ENCODE measurements around the gene TOR1A. TPM values are rescaled to one million over a fixed set of nuclear protein-coding genes. Genes with fewer than 3 reads are reported as not detected.
"Not testable (repeated sequence)": the region's sequence is repeated elsewhere in the genome, so short reads cannot be mapped to it uniquely, and the experiment has no call there.

TOR1A gene
- total RNA-seq, 5 donors from 2014 or later (not counting 1 experiment from before 2014, with no cell fraction given) = 16.6 to 39.3 (median 34.1) TPM

DNA sequence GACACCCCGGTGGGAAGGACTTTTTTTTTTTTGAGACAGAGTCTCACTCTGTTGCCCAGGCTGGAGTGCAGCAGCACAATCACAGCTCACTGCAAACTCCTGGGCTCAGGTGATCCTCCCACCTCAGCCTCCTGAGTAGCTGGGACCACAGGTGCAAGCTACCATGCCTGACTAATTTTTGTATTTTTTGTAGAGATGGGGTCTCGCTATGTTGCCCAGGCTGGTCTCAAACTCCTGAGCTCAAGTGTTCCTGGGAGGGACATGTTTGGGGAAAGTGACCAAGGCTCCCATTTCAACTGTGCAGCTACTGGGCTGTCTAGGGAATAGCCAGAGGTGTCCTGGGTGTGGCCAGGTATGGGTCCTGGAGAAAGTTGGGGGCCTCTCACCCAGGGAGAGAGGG is 27.9 kb downstream of the TOR1A start:
- H3K4me3 Mint-ChIP-seq; H3K36me3 ChIP-seq (ENCODE audit: control insufficient read depth in 2 of 2, extremely low read depth in 1 of 2, insufficient read depth in 1 of 2, low read length in 1 of 2); ATAC-seq (replicated peaks in 1 of 4); POLR2A ChIA-PET; H3K9me3 Mint-ChIP-seq; H3K27me3 Mint-ChIP-seq; H3K27me3 ChIP-seq (replicated peaks in 1 of 2; ENCODE audit: control insufficient read depth in 2 of 2, extremely low read depth in 1 of 2, insufficient read depth in 2 of 2, low read length in 1 of 2); H3K4me1 Mint-ChIP-seq; DNase-seq; H3K4me3 ChIP-seq (ENCODE audit: control insufficient read depth in 1 of 2, extremely low read depth in 1 of 2, low read length in 1 of 2); H3K4me1 ChIP-seq (ENCODE audit: control insufficient read depth in 1 of 2, extremely low read depth in 1 of 2, insufficient read depth in 2 of 2, low read length in 2 of 2); H3K27ac ChIP-seq (ENCODE audit: low read length); H3K27ac Mint-ChIP-seq; H3K36me3 Mint-ChIP-seq; H3K9me3 ChIP-seq: not testable (repeated sequence)
- WGBS (ENCODE audit: insufficient coverage) = 100% methylated on average over 1 of the region's 2 CpGs
- CTCF ChIA-PET = interaction anchor here in 1 of 2 donors (0.9 kb wide), 1 partner anchor 70 kb away, joined by 3 read pairs; no protein-coding TSS in a partner anchor

GRCh38 chr9:129794549-129794948 is 29.4 kb downstream of the TOR1A start:
- POLR2A ChIA-PET = no interaction called here
- CTCF ChIA-PET = interaction anchor here in 1 of 2 donors (0.7 kb wide), 1 partner anchor 10 kb away, joined by 3 read pairs; no protein-coding TSS in a partner anchor
- H3K4me1 Mint-ChIP-seq = peaks cover 5 to 7% (median 5%) of the 10 kb centered on the region in 3 donors

GRCh38 chr9:129786481-129786880 is 37.5 kb downstream of the TOR1A start:
- Histone ChIP-seq H3K4me3 (ENCODE audit: control insufficient read depth in 1 of 2, extremely low read depth in 1 of 2, low read length in 1 of 2) (no peak overlapping the region), H3K27me3 (replicated peaks in 1 of 2; ENCODE audit: control insufficient read depth in 2 of 2, extremely low read depth in 1 of 2, insufficient read depth in 2 of 2, low read length in 1 of 2) (peaks cover 0 to 9% of the 10 kb centered on the region in 2 experiments), H3K4me1 (ENCODE audit: control insufficient read depth in 1 of 2, extremely low read depth in 1 of 2, insufficient read depth in 2 of 2, low read length in 2 of 2) (peaks cover 0 to 11% of the 10 kb centered on the region in 2 experiments), H3K36me3 (ENCODE audit: control insufficient read depth in 2 of 2, extremely low read depth in 1 of 2, insufficient read depth in 1 of 2, low read length in 1 of 2) (no peaks in the 10 kb centered on the region), H3K9me3 (no peaks in the 10 kb centered on the region), H3K27ac (ENCODE audit: low read length) (no peak overlapping the region)
- 95% methylated on average over 10 of the region's 10 CpGs for WGBS (ENCODE audit: insufficient coverage)
- ATAC-seq (replicated peaks in 1 of 4) = no peak
- ChIA-PET CTCF (interaction anchor here (0.7 kb wide), 2 partner anchors 139 to 653 kb away, joined by 4 to 12 read pairs; no protein-coding TSS in a partner anchor), POLR2A (interaction anchor here in 1 of 2 donors (0.7 kb wide), 1 partner anchor 162 kb away, joined by 4 read pairs; no protein-coding TSS in a partner anchor)
- Mint-ChIP-seq H3K36me3 (no peaks in the 10 kb centered on the region), H3K4me3 (no peak overlapping the region), H3K27ac (no peak overlapping the region), H3K27me3 (peaks cover 6 to 14% of the 10 kb centered on the region in 2 donors), H3K4me1 (peaks cover 5 to 9% (median 9%) of the 10 kb centered on the region in 3 donors), H3K9me3 (no peaks in the 10 kb centered on the region)
- no peak for DNase-seq

More at GRCh38 chr9:129794549-129794948, 29.4 kb downstream of the TOR1A start:
- Histone ChIP-seq H3K4me1 (ENCODE audit: control insufficient read depth in 1 of 2, extremely low read depth in 1 of 2, insufficient read depth in 2 of 2, low read length in 2 of 2) (peaks cover 0 to 8% of the 10 kb centered on the region in 2 experiments), H3K4me3 (ENCODE audit: control insufficient read depth in 1 of 2, extremely low read depth in 1 of 2, low read length in 1 of 2) (no peak overlapping the region), H3K9me3 (no peaks in the 10 kb centered on the region), H3K27ac (ENCODE audit: low read length) (no peak overlapping the region), H3K27me3 (replicated peaks in 1 of 2; ENCODE audit: control insufficient read depth in 2 of 2, extremely low read depth in 1 of 2, insufficient read depth in 2 of 2, low read length in 1 of 2) (peaks cover 0 to 9% of the 10 kb centered on the region in 2 experiments), H3K36me3 (ENCODE audit: control insufficient read depth in 2 of 2, extremely low read depth in 1 of 2, insufficient read depth in 1 of 2, low read length in 1 of 2) (no peaks in the 10 kb centered on the region)
- Mint-ChIP-seq H3K27me3 (no peaks in the 10 kb centered on the region), H3K27ac (no peak overlapping the region), H3K9me3 (no peaks in the 10 kb centered on the region), H3K36me3 (no peaks in the 10 kb centered on the region), H3K4me3 (no peak overlapping the region)
- ATAC-seq (replicated peaks in 1 of 4) (no peak), DNase-seq (no peak)
- 89% methylated on average over 8 of the region's 8 CpGs for WGBS (ENCODE audit: insufficient coverage)

- WGBS (ENCODE audit: insufficient coverage) = no CpG with 5 or more reads among the region's 1 CpG
- Mint-ChIP-seq H3K9me3 (no peaks in the 10 kb centered on the region), H3K4me3 (no peak overlapping the region), H3K4me1 (peaks cover 5 to 9% (median 9%) of the 10 kb centered on the region in 3 donors), H3K27ac (no peak overlapping the region), H3K36me3 (no peaks in the 10 kb centered on the region), H3K27me3 (peaks cover 6 to 14% of the 10 kb centered on the region in 2 donors)
- Histone ChIP-seq H3K36me3 (ENCODE audit: control insufficient read depth in 2 of 2, extremely low read depth in 1 of 2, insufficient read depth in 1 of 2, low read length in 1 of 2) (no peaks in the 10 kb centered on the region), H3K27ac (ENCODE audit: low read length) (no peak overlapping the region), H3K27me3 (replicated peaks in 1 of 2; ENCODE audit: control insufficient read depth in 2 of 2, extremely low read depth in 1 of 2, insufficient read depth in 2 of 2, low read length in 1 of 2) (peaks cover 0 to 9% of the 10 kb centered on the region in 2 experiments), H3K4me3 (ENCODE audit: control insufficient read depth in 1 of 2, extremely low read depth in 1 of 2, low read length in 1 of 2) (no peak overlapping the region), H3K4me1 (ENCODE audit: control insufficient read depth in 1 of 2, extremely low read depth in 1 of 2, insufficient read depth in 2 of 2, low read length in 2 of 2) (peaks cover 0 to 11% of the 10 kb centered on the region in 2 experiments), H3K9me3 (no peaks in the 10 kb centered on the region)
- no peak for DNase-seq
- ATAC-seq (replicated peaks in 1 of 4) = no peak
- ChIA-PET CTCF (interaction anchor here (0.7 to 1.4 kb wide), 4 partner anchors 49 to 653 kb away, joined by 3 to 12 read pairs (median 4); no protein-coding TSS in a partner anchor), POLR2A (interaction anchor here in 1 of 2 donors (0.7 kb wide), 1 partner anchor 162 kb away, joined by 4 read pairs; no protein-coding TSS in a partner anchor)
These were observed 38.1 kb downstream of the TOR1A start for GRCh38 chr9:129785866-129786265.

- H3K4me1 ChIP-seq (ENCODE audit: control insufficient read depth in 1 of 2, extremely low read depth in 1 of 2, insufficient read depth in 2 of 2, low read length in 2 of 2); ATAC-seq (replicated peaks in 1 of 4); H3K4me3 Mint-ChIP-seq; H3K4me1 Mint-ChIP-seq; H3K27ac Mint-ChIP-seq; H3K4me3 ChIP-seq (ENCODE audit: control insufficient read depth in 1 of 2, extremely low read depth in 1 of 2, low read length in 1 of 2); H3K9me3 ChIP-seq; POLR2A ChIA-PET; H3K36me3 ChIP-seq (ENCODE audit: control insufficient read depth in 2 of 2, extremely low read depth in 1 of 2, insufficient read depth in 1 of 2, low read length in 1 of 2); H3K9me3 Mint-ChIP-seq; DNase-seq; H3K27ac ChIP-seq (ENCODE audit: low read length); H3K36me3 Mint-ChIP-seq; H3K27me3 ChIP-seq (replicated peaks in 1 of 2; ENCODE audit: control insufficient read depth in 2 of 2, extremely low read depth in 1 of 2, insufficient read depth in 2 of 2, low read length in 1 of 2): not testable (repeated sequence)
- CTCF ChIA-PET = interaction anchor here (0.6 to 1.4 kb wide), 3 partner anchors 48 to 147 kb away, joined by 3 read pairs; no protein-coding TSS in a partner anchor
- peaks cover 6 to 14% of the 10 kb centered on the region in 2 donors for H3K27me3 Mint-ChIP-seq
- 86% methylated on average over 7 of the region's 11 CpGs for WGBS (ENCODE audit: insufficient coverage)
These were observed 39.0 kb downstream of the TOR1A start for GRCh38 chr9:129784970-129785369.

- no peak overlapping the region for H3K4me3 Mint-ChIP-seq
- Histone ChIP-seq H3K27me3 (replicated peaks in 1 of 2; ENCODE audit: control insufficient read depth in 2 of 2, extremely low read depth in 1 of 2, insufficient read depth in 2 of 2, low read length in 1 of 2) (peaks cover 0 to 14% of the 10 kb centered on the region in 2 experiments), H3K9me3 (no peaks in the 10 kb centered on the region), H3K4me3 (ENCODE audit: control insufficient read depth in 1 of 2, extremely low read depth in 1 of 2, low read length in 1 of 2) (no peak overlapping the region), H3K4me1 (ENCODE audit: control insufficient read depth in 1 of 2, extremely low read depth in 1 of 2, insufficient read depth in 2 of 2, low read length in 2 of 2) (peaks cover 0 to 3% of the 10 kb centered on the region in 2 experiments), H3K27ac (ENCODE audit: low read length) (no peak overlapping the region), H3K36me3 (ENCODE audit: control insufficient read depth in 2 of 2, extremely low read depth in 1 of 2, insufficient read depth in 1 of 2, low read length in 1 of 2) (no peaks in the 10 kb centered on the region)
- POLR2A ChIA-PET = interaction anchor here (0.6 to 0.7 kb wide), 3 partner anchors 44 to 173 kb away, joined by 3 to 6 read pairs (median 3); no protein-coding TSS in a partner anchor
- no peaks in the 10 kb centered on the region for H3K9me3 Mint-ChIP-seq
- DNase-seq = peak; percentile 40 to 82 (median 61)
- H3K4me1 Mint-ChIP-seq = peaks cover 0 to 4% (median 2%) of the 10 kb centered on the region in 3 donors
- peak; percentile 94 to 99 (median 98) for ATAC-seq (replicated peaks in 1 of 4)
- peaks cover 7 to 14% of the 10 kb centered on the region in 2 donors for H3K27me3 Mint-ChIP-seq
- CTCF ChIA-PET = interaction anchor here (0.5 to 1.1 kb wide), 9 partner anchors 46 to 653 kb away, joined by 3 to 8 read pairs (median 5); no protein-coding TSS in a partner anchor
- WGBS (ENCODE audit: insufficient coverage) = 40% methylated on average over 3 of the region's 14 CpGs
- H3K36me3 Mint-ChIP-seq = no peaks in the 10 kb centered on the region
- H3K27ac Mint-ChIP-seq = no peak overlapping the region
These were observed 40.2 kb downstream of the TOR1A start for GRCh38 chr9:129783516-129784361.

Measured in T-cell (primary cell).